HAP-1 (cell line): ENCODE data around the gene PLXDC1.
"Not testable (repeated sequence)": the region's sequence is repeated elsewhere in the genome, so short reads cannot be mapped to it uniquely, and the experiment has no call there.

Experiments used
- DNase-seq, 2 experiments: peaks; one replicate each; pipeline ENCODE4 v3.0.0-alpha.2; 2016 to 2020; ENCODE audit warnings: low spot score in 2 of 2
- H3K27me3 ChIP-seq: fragments of 250-450 bp; sonication (Bioruptor Pico); 2 replicates; pipeline ENCODE4 v1.5.1; 2020; ENCODE audit warnings: low read depth, mild to moderate bottlenecking, moderate library complexity
- H3K36me3 ChIP-seq: fragments of 250-450 bp; sonication (Bioruptor Pico); replicated peaks from 2 replicates; pipeline ENCODE4 v1.5.1; 2020; ENCODE audit warnings: mild to moderate bottlenecking
- H3K4me1 ChIP-seq: fragments of 250-450 bp; sonication (Bioruptor Pico); 2 replicates; pipeline ENCODE4 v1.5.1; 2020; ENCODE audit warnings: mild to moderate bottlenecking
- H3K4me3 ChIP-seq: fragments of 250-450 bp; sonication (Bioruptor Pico); 2 replicates; pipeline ENCODE4 v1.5.1; 2020; ENCODE audit warnings: mild to moderate bottlenecking, moderate library complexity
- H3K9me3 ChIP-seq: fragments of 250-450 bp; sonication (Bioruptor Pico); 2 replicates; pipeline ENCODE4 v1.5.1; 2020; ENCODE audit warnings: mild to moderate bottlenecking, moderate library complexity
- in situ Hi-C: fragments of 300-500 bp; cut with MboI; formaldehyde crosslinking; loops from 3 replicates; pipeline ENCODE4 v1.14.3; 2020; ENCODE audit warnings: low sequenced_read_pairs, inconsistent platforms, mixed read lengths

The PLXDC1 gene

GRCh38 chr17:39141294-39141693 is 10.1 kb downstream of the PLXDC1 start:
- in situ Hi-C loops = no loop called here

GRCh38 chr17:39139561-39139960 is 11.9 kb downstream of the PLXDC1 start:
- DNase-seq = no peak
- no peaks in the 10 kb centered on the region for H3K27me3 ChIP-seq
- no peak overlapping the region for H3K4me3 ChIP-seq

More at GRCh38 chr17:39141294-39141693, 10.1 kb downstream of the PLXDC1 start:
- Histone ChIP-seq H3K4me3 (no peak overlapping the region), H3K9me3 (peaks cover 4% of the 10 kb centered on the region; the same call in 1 of the 2 replicates), H3K4me1 (no peaks in the 10 kb centered on the region), H3K27me3 (no peaks in the 10 kb centered on the region), H3K36me3 (no peaks in the 10 kb centered on the region)
- no peak for DNase-seq

GRCh38 chr17:39139161-39139511 is 12.3 kb downstream of the PLXDC1 start:
- no peak for DNase-seq
- Histone ChIP-seq H3K4me1 (no peaks in the 10 kb centered on the region), H3K27me3 (no peaks in the 10 kb centered on the region), H3K36me3 (no peaks in the 10 kb centered on the region), H3K4me3 (no peak overlapping the region), H3K9me3 (peaks cover 4% of the 10 kb centered on the region; the same call in 1 of the 2 replicates)
- in situ Hi-C loops = no loop called here

More at GRCh38 chr17:39139561-39139960, 11.9 kb downstream of the PLXDC1 start:
- Histone ChIP-seq H3K36me3 (no peaks in the 10 kb centered on the region), H3K9me3 (peaks cover 4% of the 10 kb centered on the region; the same call in 1 of the 2 replicates), H3K4me1 (no peaks in the 10 kb centered on the region)
- in situ Hi-C loops = no loop called here

DNA sequence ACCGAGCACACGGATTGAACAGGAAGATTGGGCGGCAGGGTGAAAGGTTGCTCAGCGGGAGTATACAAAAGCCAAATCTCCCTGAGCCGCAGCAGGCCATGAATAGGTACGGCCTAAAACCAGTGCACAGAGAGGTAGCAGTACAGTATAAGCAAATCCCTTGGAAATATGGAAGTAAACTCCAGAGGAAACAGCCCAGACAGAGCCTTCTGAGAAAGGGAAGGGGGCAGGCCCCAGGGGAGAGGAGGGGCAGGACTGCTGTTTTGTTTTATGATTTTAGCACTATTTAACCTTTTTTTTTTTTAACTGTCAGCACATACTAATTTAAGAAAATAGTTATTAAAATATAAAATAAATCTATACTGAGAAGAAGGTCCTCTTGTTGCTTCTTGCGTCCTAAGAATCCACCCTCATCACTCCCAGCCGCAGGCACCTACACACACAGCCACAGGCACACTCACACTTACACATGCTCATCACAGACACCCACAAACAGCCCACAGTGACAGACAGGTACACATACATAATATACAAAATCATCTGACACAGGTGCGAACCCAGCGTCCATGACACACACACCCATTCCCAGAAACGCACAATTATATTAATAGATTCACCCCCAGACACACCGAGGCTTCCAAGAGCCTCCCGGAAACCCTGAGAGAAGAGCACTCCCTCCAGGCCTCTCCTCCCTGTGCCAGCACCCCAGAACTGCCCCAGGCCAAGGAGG is 12.8 kb downstream of the PLXDC1 start:
- H3K4me1 ChIP-seq = no peaks in the 10 kb centered on the region
- no peaks in the 10 kb centered on the region for H3K27me3 ChIP-seq
- no peak for DNase-seq
- no peaks in the 10 kb centered on the region for H3K36me3 ChIP-seq
- no peak overlapping the region for H3K4me3 ChIP-seq
- peaks cover 4% of the 10 kb centered on the region; the same call in 1 of the 2 replicates for H3K9me3 ChIP-seq
- in situ Hi-C loops = no loop called here

GRCh38 chr17:39134878-39135277 is 16.6 kb downstream of the PLXDC1 start:
- no peak for DNase-seq
- Histone ChIP-seq H3K27me3 (no peaks in the 10 kb centered on the region), H3K36me3 (no peaks in the 10 kb centered on the region), H3K9me3 (no peaks in the 10 kb centered on the region), H3K4me3 (no peak overlapping the region), H3K4me1 (no peaks in the 10 kb centered on the region)
- in situ Hi-C loops = no loop called here

- in situ Hi-C loops = no loop called here
- H3K4me1 ChIP-seq = no peaks in the 10 kb centered on the region
- no peaks in the 10 kb centered on the region for H3K27me3 ChIP-seq
- DNase-seq = no peak
- no peak overlapping the region for H3K4me3 ChIP-seq
- H3K9me3 ChIP-seq = no peaks in the 10 kb centered on the region
- H3K36me3 ChIP-seq = no peaks in the 10 kb centered on the region
Observed at GRCh38 chr17:39132192-39132610, 19.2 kb downstream of the PLXDC1 start.

DNA sequence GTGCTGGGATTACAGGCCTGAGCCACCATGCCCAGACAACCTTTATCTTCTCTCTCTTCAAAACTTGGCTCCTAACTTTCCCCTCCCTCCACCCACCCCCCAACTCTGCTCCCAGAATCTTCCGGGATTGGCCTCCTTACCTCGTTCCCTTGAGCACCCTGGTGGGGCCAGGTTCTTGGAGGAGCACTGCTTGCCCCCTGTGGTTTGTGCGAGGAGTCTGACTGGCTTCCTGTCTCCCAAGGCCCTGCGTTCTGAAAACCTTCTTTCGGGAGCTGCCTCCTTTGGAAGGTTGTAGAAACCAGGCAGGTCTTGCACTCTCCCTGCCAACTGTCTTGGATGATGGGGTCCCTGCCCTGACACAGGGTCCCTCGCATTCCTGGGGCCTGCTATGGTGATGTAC is 19.8 kb downstream of the PLXDC1 start:
- in situ Hi-C loops = no loop called here
- no peaks in the 10 kb centered on the region for H3K27me3 ChIP-seq
- no peak for DNase-seq
- no peaks in the 10 kb centered on the region for H3K36me3 ChIP-seq
- no peaks in the 10 kb centered on the region for H3K4me1 ChIP-seq
- no peak overlapping the region for H3K4me3 ChIP-seq
- no peaks in the 10 kb centered on the region for H3K9me3 ChIP-seq

GRCh38 chr17:39130205-39130604 is 21.2 kb downstream of the PLXDC1 start:
- Histone ChIP-seq H3K27me3 (no peaks in the 10 kb centered on the region), H3K4me3 (no peak overlapping the region), H3K36me3 (no peaks in the 10 kb centered on the region), H3K9me3 (no peaks in the 10 kb centered on the region), H3K4me1 (no peaks in the 10 kb centered on the region)
- no peak for DNase-seq
- in situ Hi-C loops = no loop called here

DNA sequence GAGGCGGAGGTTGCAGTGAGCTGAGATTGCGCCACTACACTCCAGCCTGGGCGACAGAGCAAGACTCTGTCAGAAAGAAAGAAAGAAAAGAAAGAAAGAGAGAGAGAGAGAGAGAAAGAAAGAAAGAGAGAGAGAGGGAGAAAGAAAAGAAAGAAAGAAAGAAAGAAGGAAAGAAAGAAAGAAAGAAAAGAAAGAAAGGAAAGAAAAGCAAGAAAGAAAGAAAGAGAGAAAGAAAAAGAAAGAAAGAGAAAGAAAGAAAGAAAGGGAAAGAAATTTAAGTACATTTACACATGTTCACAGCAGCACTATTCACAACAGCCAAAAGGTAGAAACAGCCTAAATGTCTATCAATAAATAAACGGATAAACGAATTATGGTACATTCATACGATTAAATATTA is 21.9 kb downstream of the PLXDC1 start:
- DNase-seq, H3K9me3 ChIP-seq, H3K27me3 ChIP-seq, H3K4me3 ChIP-seq, H3K4me1 ChIP-seq, in situ Hi-C loops, H3K36me3 ChIP-seq: not testable (repeated sequence)

GRCh38 chr17:39126436-39126835 is 25.0 kb downstream of the PLXDC1 start:
- in situ Hi-C loops = no loop called here
- Histone ChIP-seq H3K27me3 (no peaks in the 10 kb centered on the region), H3K4me3 (no peak overlapping the region), H3K36me3 (no peaks in the 10 kb centered on the region), H3K4me1 (no peaks in the 10 kb centered on the region), H3K9me3 (no peaks in the 10 kb centered on the region)
- no peak for DNase-seq

- no peaks in the 10 kb centered on the region for H3K4me1 ChIP-seq
- H3K4me3 ChIP-seq = no peak overlapping the region
- in situ Hi-C loops = no loop called here
- no peaks in the 10 kb centered on the region for H3K9me3 ChIP-seq
- no peaks in the 10 kb centered on the region for H3K36me3 ChIP-seq
- DNase-seq = no peak
- H3K27me3 ChIP-seq = no peaks in the 10 kb centered on the region
Observed at GRCh38 chr17:39125143-39125875, 26.1 kb downstream of the PLXDC1 start.

DNA sequence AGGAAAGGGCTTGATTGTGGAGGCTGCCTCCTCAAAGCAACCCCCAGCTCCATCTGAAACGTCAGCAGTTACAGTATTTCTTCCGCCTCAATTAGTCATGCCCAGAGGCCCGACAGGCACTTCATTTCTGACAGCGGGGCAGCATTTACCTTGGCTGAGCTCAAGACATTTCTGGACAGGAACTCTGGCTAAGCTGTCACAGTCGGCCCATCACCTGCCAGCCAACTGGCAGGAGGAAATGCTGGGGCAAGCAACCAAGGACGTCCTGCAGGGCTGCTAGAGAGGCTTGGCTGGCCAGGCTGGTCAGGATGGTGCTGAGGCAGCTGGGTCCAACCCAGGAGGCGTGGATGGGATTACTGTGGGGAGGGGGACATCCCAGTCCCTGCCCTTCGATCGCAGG is 27.8 kb downstream of the PLXDC1 start:
- DNase-seq = no peak
- no peaks in the 10 kb centered on the region for H3K4me1 ChIP-seq

GRCh38 chr17:39122991-39123390 is 28.4 kb downstream of the PLXDC1 start:
- in situ Hi-C loops = no loop called here
- DNase-seq = no peak
- no peaks in the 10 kb centered on the region for H3K4me1 ChIP-seq

More for the DNA sequence above, 27.8 kb downstream of the PLXDC1 start:
- in situ Hi-C loops = no loop called here
- no peak overlapping the region for H3K4me3 ChIP-seq
- H3K36me3 ChIP-seq = no peaks in the 10 kb centered on the region
- no peaks in the 10 kb centered on the region for H3K27me3 ChIP-seq
- H3K9me3 ChIP-seq = no peaks in the 10 kb centered on the region

GRCh38 chr17:39121919-39122318 is 29.5 kb downstream of the PLXDC1 start:
- DNase-seq, H3K27me3 ChIP-seq, in situ Hi-C loops, H3K9me3 ChIP-seq, H3K4me3 ChIP-seq, H3K36me3 ChIP-seq, H3K4me1 ChIP-seq: not testable (repeated sequence)

More at GRCh38 chr17:39122991-39123390, 28.4 kb downstream of the PLXDC1 start:
- Histone ChIP-seq H3K4me3 (no peak overlapping the region), H3K36me3 (no peaks in the 10 kb centered on the region), H3K9me3 (no peaks in the 10 kb centered on the region), H3K27me3 (no peaks in the 10 kb centered on the region)
